Measurements from ENCODE around the gene INHBB.

DNA sequence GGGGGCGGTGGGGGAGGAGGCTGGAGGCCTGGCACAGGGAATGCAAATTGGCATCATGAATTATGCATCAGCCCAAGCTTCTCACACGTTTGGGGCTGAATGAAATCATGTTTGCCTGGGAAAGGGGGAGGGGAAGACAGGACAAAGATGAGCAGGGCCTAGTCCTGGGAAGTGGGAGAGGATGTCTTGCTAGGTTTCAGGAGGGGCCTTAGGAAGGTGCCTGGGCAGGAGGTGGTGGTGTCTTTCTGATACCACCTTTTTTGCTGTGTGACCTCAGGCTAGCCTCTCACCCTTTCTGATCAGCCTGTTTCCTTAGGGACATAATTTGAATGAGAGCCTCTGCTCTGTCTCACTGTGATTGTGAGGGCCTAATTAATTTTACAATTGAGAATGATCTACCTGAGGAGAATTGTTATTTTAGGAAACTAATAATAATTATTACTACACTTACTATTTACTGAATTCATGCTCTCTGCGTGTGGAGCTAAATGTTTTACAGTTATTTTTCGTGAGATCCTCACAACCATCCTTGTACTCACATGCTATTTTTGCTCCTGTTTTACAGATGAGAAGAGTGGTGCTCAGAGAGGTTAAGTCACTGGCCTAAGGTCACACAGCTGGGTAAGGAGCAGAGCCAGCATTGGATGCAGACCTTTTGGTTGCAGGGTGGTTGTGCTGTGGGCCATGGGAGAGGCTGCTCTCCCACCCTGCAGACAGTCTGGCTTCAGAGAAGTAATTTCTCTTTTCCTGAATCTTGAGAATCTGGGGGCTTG is 39.6 kb downstream of the INHBB start:
- TF ChIP-seq, protein P1, sequence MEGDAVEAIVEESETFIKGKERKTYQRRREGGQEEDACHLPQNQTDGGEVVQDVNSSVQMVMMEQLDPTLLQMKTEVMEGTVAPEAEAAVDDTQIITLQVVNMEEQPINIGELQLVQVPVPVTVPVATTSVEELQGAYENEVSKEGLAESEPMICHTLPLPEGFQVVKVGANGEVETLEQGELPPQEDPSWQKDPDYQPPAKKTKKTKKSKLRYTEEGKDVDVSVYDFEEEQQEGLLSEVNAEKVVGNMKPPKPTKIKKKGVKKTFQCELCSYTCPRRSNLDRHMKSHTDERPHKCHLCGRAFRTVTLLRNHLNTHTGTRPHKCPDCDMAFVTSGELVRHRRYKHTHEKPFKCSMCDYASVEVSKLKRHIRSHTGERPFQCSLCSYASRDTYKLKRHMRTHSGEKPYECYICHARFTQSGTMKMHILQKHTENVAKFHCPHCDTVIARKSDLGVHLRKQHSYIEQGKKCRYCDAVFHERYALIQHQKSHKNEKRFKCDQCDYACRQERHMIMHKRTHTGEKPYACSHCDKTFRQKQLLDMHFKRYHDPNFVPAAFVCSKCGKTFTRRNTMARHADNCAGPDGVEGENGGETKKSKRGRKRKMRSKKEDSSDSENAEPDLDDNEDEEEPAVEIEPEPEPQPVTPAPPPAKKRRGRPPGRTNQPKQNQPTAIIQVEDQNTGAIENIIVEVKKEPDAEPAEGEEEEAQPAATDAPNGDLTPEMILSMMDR (IDR thresholded peaks at IDR 0.05) = no peak
- TF ChIP-seq POLR2AphosphoS5 (IDR thresholded peaks at IDR 0.05) (no peak), POLR2A (IDR thresholded peaks at IDR 0.05) (no peak), EP300 (IDR thresholded peaks at IDR 0.05) (no peak)
